Esophagus muscularis mucosa (tissue), 4 donors: ENCODE measurements around the gene MED13L. TPM values are rescaled to one million over a fixed set of nuclear protein-coding genes. Genes with fewer than 3 reads are reported as not detected.
A peak's percentile ranks its signal among the peaks of the same experiment; 100 is the strongest.

ENCODE experiments used
- DNase-seq: peaks from one replicate; pipeline ENCODE4 v3.0.0-alpha.2; 2017; ENCODE audit errors: extremely low spot score
- H3K27ac ChIP-seq, 4 donors: fragments of 200-600 bp; sonication (generic); replicated peaks in 1 of 4; 1 replicate in 3 of 4; 2 replicates in 1 of 4; pipeline ENCODE4 v1.5.1; 2016 to 2019; ENCODE audit warnings: mild to moderate bottlenecking in 1 of 4
- H3K27me3 ChIP-seq, 4 donors: fragments of 200-600 bp; sonication (generic); one replicate each; pipeline versions ENCODE4 v1.5.1 to v1.6.0; 2016 to 2019
- H3K36me3 ChIP-seq, 4 donors: fragments of 200-600 bp; sonication (generic); one replicate each; pipeline ENCODE4 v1.5.1; 2016 to 2019
- H3K4me1 ChIP-seq, 4 donors: fragments of 200-600 bp; sonication (generic); one replicate each; pipeline ENCODE4 v1.5.1; 2016 to 2019
- H3K4me3 ChIP-seq, 4 donors: fragments of 200-600 bp; sonication (generic); 1 replicate in 2 of 4; 2 replicates in 2 of 4; pipeline ENCODE4 v1.5.1; 2016 to 2019; ENCODE audit warnings: mild to moderate bottlenecking in 4 of 4, moderate library complexity in 1 of 4
- H3K9me3 ChIP-seq, 4 donors: fragments of 200-600 bp; sonication (generic); 1 replicate in 3 of 4; 2 replicates in 1 of 4; pipeline ENCODE4 v1.5.1; 2016 to 2019
- CTCF ChIP-seq, 3 experiments: fragments of 200-600 bp in 2 of 3; fragments of 450-650 bp in 1 of 3; sonication (generic) in 2 of 3; IDR thresholded peaks; one replicate each; pipeline ENCODE4 v1.5.1; 2017 to 2019; ENCODE audit warnings: antibody characterized with exemption in 3 of 3, mild to moderate bottlenecking in 2 of 3, moderate library complexity in 1 of 3
- EP300 ChIP-seq: sonication (generic); formaldehyde crosslinking; IDR thresholded peaks from one replicate; pipeline ENCODE4 v1.6.1; 2017; ENCODE audit warnings: antibody characterized with exemption
- POLR2A ChIP-seq: fragments of 450-650 bp; IDR thresholded peaks from one replicate; pipeline ENCODE4 v1.6.1; 2017; ENCODE audit warnings: antibody characterized with exemption, moderate library complexity, mild to moderate bottlenecking, low read depth
- POLR2AphosphoS5 ChIP-seq, 2 donors: sonication (generic); formaldehyde crosslinking; IDR thresholded peaks; one replicate each; pipeline ENCODE4 v1.6.1; 2017; ENCODE audit warnings: antibody characterized with exemption in 2 of 2
- WGBS: methylation state at CpG from one replicate; pipeline ENCODE4 v1.1.5; 2018; 5-methylcytosine and 5-hydroxymethylcytosine counted together
- intact Hi-C: fragments of 100-400 bp; cut with DNase I; formaldehyde crosslinking; loops from one replicate; pipeline ENCODE4 v1.15.1; 2023
- total RNA-seq, 4 donors: library from RNA; depleted of rRNA; stranded (reverse); fragments of >200 nt; gene quantifications; one replicate each; pipeline versions ENCODE4 v1.1.0 to v1.2.1, GENCODE V29; 2016

Gene MED13L
- total RNA-seq, 4 donors from 2014 or later: 141 to 350 (median 175) TPM

GRCh38 chr12:116266168-116266601, 11.3 kb downstream of the MED13L start:
- Histone ChIP-seq H3K36me3 (no peaks in the 10 kb centered on the region), H3K27ac (peak overlapping the region in 1 of 4 donors; percentile 22), H3K4me3 (no peak overlapping the region), H3K27me3 (no peaks in the 10 kb centered on the region), H3K4me1 (peaks cover 60 to 92% (median 84%) of the 10 kb centered on the region in 4 donors), H3K9me3 (no peaks in the 10 kb centered on the region)
- 67% methylated on average over 3 of the region's 3 CpGs for WGBS
- TF ChIP-seq CTCF (IDR thresholded peaks at IDR 0.05) (peak in 1 of 3 experiments; percentile 21), EP300 (no peak), POLR2A (no peak), POLR2AphosphoS5 (IDR thresholded peaks at IDR 0.05) (no peak)
- intact Hi-C loops: no loop called here
- DNase-seq: no peak

- peaks cover 60 to 98% (median 90%) of the 10 kb centered on the region in 4 donors for H3K4me1 ChIP-seq
- WGBS: 73% methylated on average over 7 of the region's 7 CpGs
- H3K9me3 ChIP-seq: no peaks in the 10 kb centered on the region
- no peak overlapping the region for H3K4me3 ChIP-seq
- TF ChIP-seq EP300 (no peak), POLR2AphosphoS5 (IDR thresholded peaks at IDR 0.05) (no peak), CTCF (IDR thresholded peaks at IDR 0.05) (no peak), POLR2A (no peak)
- H3K27ac ChIP-seq: peak overlapping the region in 2 of 4 donors; percentile 2 to 9
- intact Hi-C loops: no loop called here
- no peaks in the 10 kb centered on the region for H3K27me3 ChIP-seq
- no peaks in the 10 kb centered on the region for H3K36me3 ChIP-seq
- no peak for DNase-seq
Measured at GRCh38 chr12:116265351-116266147, 11.9 kb downstream of the MED13L start.

- intact Hi-C loops: no loop called here
- 59% methylated on average over 2 of the region's 2 CpGs for WGBS
- H3K27me3 ChIP-seq: no peaks in the 10 kb centered on the region
- H3K9me3 ChIP-seq: no peaks in the 10 kb centered on the region
- TF ChIP-seq POLR2A: no peak
- no peak for TF ChIP-seq EP300
- TF ChIP-seq POLR2AphosphoS5 (IDR thresholded peaks at IDR 0.05): no peak
- no peak for TF ChIP-seq CTCF (IDR thresholded peaks at IDR 0.05)
- H3K4me3 ChIP-seq: no peak overlapping the region
- H3K4me1 ChIP-seq: peaks cover 60 to 100% (median 90%) of the 10 kb centered on the region in 4 donors
- H3K36me3 ChIP-seq: no peaks in the 10 kb centered on the region
- H3K27ac ChIP-seq: peak overlapping the region in 3 of 4 donors; percentile 2 to 21 (median 9)
- no peak for DNase-seq
Measured at GRCh38 chr12:116264525-116265070, 12.9 kb downstream of the MED13L start.

GRCh38 chr12:116263844-116264243, 13.6 kb downstream of the MED13L start:
- Histone ChIP-seq H3K4me1 (peaks cover 60 to 100% (median 92%) of the 10 kb centered on the region in 4 donors), H3K27ac (peak overlapping the region in 3 of 4 donors; percentile 3 to 21 (median 20))
- intact Hi-C loops: no loop called here

More at GRCh38 chr12:116263844-116264243, 13.6 kb downstream of the MED13L start:
- no peaks in the 10 kb centered on the region for H3K9me3 ChIP-seq
- WGBS: 40% methylated on average over 2 of the region's 2 CpGs
- DNase-seq: no peak
- H3K36me3 ChIP-seq: no peaks in the 10 kb centered on the region
- no peak overlapping the region for H3K4me3 ChIP-seq
- no peak for TF ChIP-seq POLR2AphosphoS5 (IDR thresholded peaks at IDR 0.05)
- no peak for TF ChIP-seq EP300
- TF ChIP-seq CTCF (IDR thresholded peaks at IDR 0.05): no peak
- TF ChIP-seq POLR2A: no peak
- no peaks in the 10 kb centered on the region for H3K27me3 ChIP-seq
